ENCODE data around the gene VWA5A.

DNA sequence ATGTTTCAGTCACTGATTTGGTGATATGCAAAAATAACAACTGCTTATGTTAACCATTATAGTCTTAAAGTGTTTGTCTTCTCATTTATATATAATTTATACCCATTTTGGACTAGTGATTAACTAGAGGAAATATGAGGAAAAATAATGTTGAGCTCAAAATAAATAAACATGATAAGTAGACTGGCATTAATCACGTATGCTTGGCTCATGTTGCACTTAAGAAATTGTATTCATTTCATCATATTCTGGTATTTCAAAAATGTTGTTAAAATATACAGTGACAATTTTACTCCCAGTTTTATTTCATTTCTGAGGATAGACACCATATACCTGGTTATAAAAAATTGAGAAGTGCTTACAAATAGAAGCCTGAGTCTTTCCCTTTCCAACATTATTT, 64.1 kb downstream of the VWA5A start:
- no peak for TF ChIP-seq POLR2A (IDR thresholded peaks at IDR 0.05; ENCODE audit: low read length)
- TF ChIP-seq GATA1 (IDR thresholded peaks at IDR 0.05; ENCODE audit: low read depth, low read length): no peak
